Stomach (tissue), 4 donors: ENCODE results near the gene THSD4.

Experiments used
- POLR2A ChIP-seq, 4 donors: fragments of 450-650 bp; IDR thresholded peaks; one replicate each; pipeline ENCODE4 v1.6.1; 2016; ENCODE audit warnings: antibody characterized with exemption in 4 of 4, control low read depth in 2 of 4, mild to moderate bottlenecking in 1 of 4, moderate library complexity in 1 of 4
- TF ChIP-seq, protein P1 (sequence below), 7 experiments: fragments of 450-650 bp in 4 of 7; fragments of 200-600 bp in 3 of 7; sonication (generic) in 3 of 7; IDR thresholded peaks; one replicate each; pipeline ENCODE4 v1.5.1; 2016 to 2019; ENCODE audit warnings: antibody characterized with exemption in 7 of 7, control low read depth in 2 of 7, mild to moderate bottlenecking in 1 of 7

DNA sequence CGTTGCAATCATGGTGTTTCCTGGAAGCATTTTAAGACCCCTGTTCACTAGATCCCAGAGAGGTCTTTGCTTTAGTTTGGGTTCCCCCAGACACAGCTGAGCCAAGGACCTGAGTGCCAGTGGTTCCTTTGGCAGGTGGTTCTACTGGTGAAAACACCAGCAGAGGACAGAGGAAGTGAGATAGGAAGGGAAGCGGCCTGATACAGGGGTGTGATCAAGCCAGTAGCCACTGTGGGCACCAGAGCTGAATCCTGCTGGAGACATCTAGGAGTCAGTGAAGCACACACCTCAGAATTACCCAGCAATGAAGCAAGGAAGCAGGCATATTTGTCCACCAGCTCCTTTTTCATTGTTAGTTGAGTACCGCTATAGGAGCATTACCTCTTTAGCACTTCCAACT is 451.9 kb downstream of the THSD4 start:
- no peak for TF ChIP-seq POLR2A (IDR thresholded peaks at IDR 0.05)
- TF ChIP-seq, protein P1, sequence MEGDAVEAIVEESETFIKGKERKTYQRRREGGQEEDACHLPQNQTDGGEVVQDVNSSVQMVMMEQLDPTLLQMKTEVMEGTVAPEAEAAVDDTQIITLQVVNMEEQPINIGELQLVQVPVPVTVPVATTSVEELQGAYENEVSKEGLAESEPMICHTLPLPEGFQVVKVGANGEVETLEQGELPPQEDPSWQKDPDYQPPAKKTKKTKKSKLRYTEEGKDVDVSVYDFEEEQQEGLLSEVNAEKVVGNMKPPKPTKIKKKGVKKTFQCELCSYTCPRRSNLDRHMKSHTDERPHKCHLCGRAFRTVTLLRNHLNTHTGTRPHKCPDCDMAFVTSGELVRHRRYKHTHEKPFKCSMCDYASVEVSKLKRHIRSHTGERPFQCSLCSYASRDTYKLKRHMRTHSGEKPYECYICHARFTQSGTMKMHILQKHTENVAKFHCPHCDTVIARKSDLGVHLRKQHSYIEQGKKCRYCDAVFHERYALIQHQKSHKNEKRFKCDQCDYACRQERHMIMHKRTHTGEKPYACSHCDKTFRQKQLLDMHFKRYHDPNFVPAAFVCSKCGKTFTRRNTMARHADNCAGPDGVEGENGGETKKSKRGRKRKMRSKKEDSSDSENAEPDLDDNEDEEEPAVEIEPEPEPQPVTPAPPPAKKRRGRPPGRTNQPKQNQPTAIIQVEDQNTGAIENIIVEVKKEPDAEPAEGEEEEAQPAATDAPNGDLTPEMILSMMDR (IDR thresholded peaks at IDR 0.05), result no peak
